NOMO-1 treated with DMSO at 0.1 percent for 48 hours (cell line): Measurements from ENCODE around the gene TSSK3.
A peak's percentile ranks its signal among the peaks of the same experiment; 100 is the strongest.
"Not testable (repeated sequence)": the region's sequence is repeated elsewhere in the genome, so short reads cannot be mapped to it uniquely, and the experiment has no call there.

ENCODE experiments used
- DNase-seq: peaks from one replicate; lab custom pipeline; 2025; ENCODE audit not compliant: unreplicated experiment; lab: John Stamatoyannopoulos, UW

The TSSK3 gene

GRCh38 chr1:32394890-32395432 is 32.6 kb downstream of the TSSK3 start:
- DNase-seq, result no peak

- DNase-seq, result not testable (repeated sequence)
Observed at GRCh38 chr1:32396524-32396923, 34.2 kb downstream of the TSSK3 start.

GRCh38 chr1:32398401-32398800 is 36.1 kb downstream of the TSSK3 start:
- DNase-seq, result no peak

- no peak for DNase-seq
Observed at GRCh38 chr1:32399843-32400242, 37.5 kb downstream of the TSSK3 start.

- peak; percentile 27 for DNase-seq
Observed at GRCh38 chr1:32400876-32401631, 38.7 kb downstream of the TSSK3 start.

- DNase-seq, result no peak
Observed at GRCh38 chr1:32404946-32405345, 42.6 kb downstream of the TSSK3 start.

GRCh38 chr1:32405672-32406467 is 43.5 kb downstream of the TSSK3 start:
- no peak for DNase-seq

DNA sequence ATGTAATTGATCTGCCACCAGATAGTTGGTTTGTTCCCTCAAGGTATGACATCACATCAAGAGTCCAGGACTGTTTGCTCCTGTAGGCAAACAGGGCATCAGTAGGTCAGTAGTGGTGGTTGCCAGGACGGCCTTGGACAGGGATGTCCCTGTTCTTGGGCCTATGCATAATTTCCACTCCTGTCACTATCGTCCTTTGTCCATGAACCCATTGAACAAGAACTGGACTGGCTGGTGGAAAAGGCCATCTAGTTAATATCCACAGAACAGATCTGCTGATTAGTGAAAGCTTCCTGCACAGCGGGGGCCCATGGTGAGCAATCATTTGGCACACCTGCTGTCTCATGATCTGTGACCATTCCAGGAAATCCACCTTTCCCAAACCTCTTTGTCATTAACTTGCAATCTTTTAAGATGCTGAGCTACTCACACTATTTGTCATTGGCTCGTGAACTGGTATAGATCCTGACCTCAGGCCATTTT is 44.3 kb downstream of the TSSK3 start:
- no peak for DNase-seq

GRCh38 chr1:32411261-32411660 is 48.9 kb downstream of the TSSK3 start:
- no peak for DNase-seq

- peak; percentile 76 for DNase-seq
Observed at GRCh38 chr1:32413507-32414185, 51.3 kb downstream of the TSSK3 start.
